ENCODE data around the gene CRACR2A. TPM values are rescaled to one million over a fixed set of nuclear protein-coding genes. Genes with fewer than 3 reads are reported as not detected.
A peak's percentile ranks its signal among the peaks of the same experiment; 100 is the strongest.

Gene CRACR2A
- total and polyA plus RNA-seq, 10 of the 15 experiments (the other 5 are each of a cell fraction or from before 2014, with no cell fraction given): 2.1 to 18.0 (median 13.2) TPM

- TF ChIP-seq USF1 (IDR thresholded peaks at IDR 0.05; ENCODE audit: borderline replicate concordance, extremely low read length, insufficient read depth, low read depth, low read length) (no peak), ZZZ3 (IDR thresholded peaks at IDR 0.05; ENCODE audit: control insufficient read depth, insufficient read length, low read depth) (no peak), GATAD2B (conservative IDR thresholded peaks at IDR 0.05; ENCODE audit: low read depth) (peak; percentile 93), CBFB (IDR thresholded peaks at IDR 0.05; ENCODE audit: low read depth) (no peak; the same call in 1 of the 2 replicates), RAD21 (IDR thresholded peaks at IDR 0.05; ENCODE audit: insufficient read depth, low read depth, low read length) (peak; percentile 51), PRDM15 (CRISPR knock-in tag; IDR thresholded peaks at IDR 0.05) (no peak), KLF5 (IDR thresholded peaks at IDR 0.05; ENCODE audit: partially characterized antibody) (no peak), POLR2AphosphoS2 (IDR thresholded peaks at IDR 0.05; ENCODE audit: low read depth, low read length) (0 out of 2 replicates have a peak, but pooled peaks have one; percentile 48), KAT2A (conservative IDR thresholded peaks at IDR 0.05; ENCODE audit: control insufficient read depth, low read depth, low read length) (no peak), PKNOX1 (IDR thresholded peaks at IDR 0.05) (no peak), SREBF2 (IDR thresholded peaks at IDR 0.05; ENCODE audit: low read length) (no peak), ETV6 (conservative IDR thresholded peaks at IDR 0.05 in 1 of 2, IDR thresholded peaks at IDR 0.05 in 1 of 2; ENCODE audit: borderline replicate concordance in 1 of 2, low read depth in 1 of 2) (0 out of 4 replicates have a peak, but pooled peaks of 1 of the 2 experiments have one; percentile 20), ZNF24 (IDR thresholded peaks at IDR 0.05) (peak; percentile 48), NFIC (IDR thresholded peaks at IDR 0.05; ENCODE audit: low read depth, low read length) (no peak), E2F4 (IDR thresholded peaks at IDR 0.05; ENCODE audit: low read depth, low read length) (no peak), CUX1 (IDR thresholded peaks at IDR 0.05; ENCODE audit: insufficient replicate concordance, low read depth, low read length) (no peak)
These were observed at the start of gene CRACR2A (continued) for GRCh38 chr12:3752741-3753486.

All from GM12878 (cell line).